ENCODE data around the gene KCNJ18.
"Not testable (repeated sequence)": the region's sequence is repeated elsewhere in the genome, so short reads cannot be mapped to it uniquely, and the experiment has no call there.

DNA sequence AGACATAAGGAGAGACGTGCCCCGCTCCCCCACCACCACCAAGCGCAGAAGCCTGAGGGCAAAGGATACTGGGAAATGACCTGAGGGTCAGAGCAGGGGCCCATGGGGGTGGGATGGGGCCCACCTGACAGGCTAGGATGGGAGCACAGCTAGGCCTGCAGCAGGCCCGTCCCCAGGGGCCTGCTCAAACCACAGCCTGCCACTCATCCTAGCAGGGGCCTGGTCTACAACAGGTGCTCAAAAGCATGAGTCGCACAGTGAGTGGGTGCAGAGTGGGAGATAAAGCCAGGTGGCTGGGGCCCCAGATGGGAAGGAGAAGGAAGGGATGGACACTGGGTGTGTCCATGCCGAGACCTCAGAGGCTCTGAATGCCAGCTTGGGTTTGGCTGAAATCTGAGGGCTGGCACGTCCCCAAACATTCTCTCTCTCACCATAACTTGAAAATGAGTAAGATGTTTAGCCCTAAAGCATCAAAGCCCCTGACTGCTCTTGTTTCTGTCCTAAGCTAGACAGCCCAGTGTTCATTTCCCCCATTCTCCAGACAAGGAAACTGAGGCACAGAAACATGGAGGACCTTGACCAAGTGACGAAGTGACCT is 46.7 kb downstream of the KCNJ18 start:
- TF ChIP-seq EZH2phosphoT487 (IDR thresholded peaks at IDR 0.05; ENCODE audit: low read depth, severe bottlenecking, unreplicated experiment); EZH2 (IDR thresholded peaks at IDR 0.05; ENCODE audit: borderline replicate concordance): not testable (repeated sequence)
- TF ChIP-seq, protein P1, sequence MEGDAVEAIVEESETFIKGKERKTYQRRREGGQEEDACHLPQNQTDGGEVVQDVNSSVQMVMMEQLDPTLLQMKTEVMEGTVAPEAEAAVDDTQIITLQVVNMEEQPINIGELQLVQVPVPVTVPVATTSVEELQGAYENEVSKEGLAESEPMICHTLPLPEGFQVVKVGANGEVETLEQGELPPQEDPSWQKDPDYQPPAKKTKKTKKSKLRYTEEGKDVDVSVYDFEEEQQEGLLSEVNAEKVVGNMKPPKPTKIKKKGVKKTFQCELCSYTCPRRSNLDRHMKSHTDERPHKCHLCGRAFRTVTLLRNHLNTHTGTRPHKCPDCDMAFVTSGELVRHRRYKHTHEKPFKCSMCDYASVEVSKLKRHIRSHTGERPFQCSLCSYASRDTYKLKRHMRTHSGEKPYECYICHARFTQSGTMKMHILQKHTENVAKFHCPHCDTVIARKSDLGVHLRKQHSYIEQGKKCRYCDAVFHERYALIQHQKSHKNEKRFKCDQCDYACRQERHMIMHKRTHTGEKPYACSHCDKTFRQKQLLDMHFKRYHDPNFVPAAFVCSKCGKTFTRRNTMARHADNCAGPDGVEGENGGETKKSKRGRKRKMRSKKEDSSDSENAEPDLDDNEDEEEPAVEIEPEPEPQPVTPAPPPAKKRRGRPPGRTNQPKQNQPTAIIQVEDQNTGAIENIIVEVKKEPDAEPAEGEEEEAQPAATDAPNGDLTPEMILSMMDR (IDR thresholded peaks at IDR 0.05; ENCODE audit: poor library complexity), result not testable (repeated sequence)
